CD4-positive, alpha-beta T cell treated with Interleukin-6 for 4 hours (primary cell): Measurements from ENCODE around the gene BST2.

Experiments used
- DNase-seq: peaks from one replicate; pipeline ENCODE4 v3.0.0-alpha.2; 2020; ENCODE audit warnings: mixed read lengths

Gene BST2

GRCh38 chr19:17405250-17406045 lies at the start of gene BST2:
Gene BST2, minus strand, starts transcription at chr19:17405630. Its CDS starts 55 bp downstream, at chr19:17405575.
- DNase-seq = peak; percentile 64

GRCh38 chr19:17454576-17455071 lies 49.2 kb upstream of the BST2 start:
- no peak for DNase-seq

GRCh38 chr19:17451820-17452219 lies 46.4 kb upstream of the BST2 start:
- no peak for DNase-seq

- DNase-seq = peak; percentile 48
These were observed 45.0 kb upstream of the BST2 start for GRCh38 chr19:17450264-17451075.

- DNase-seq = peak; percentile 74
These were observed 42.9 kb upstream of the BST2 start, which contains the start of gene TMEM221 for GRCh38 chr19:17448131-17448967. Gene TMEM221, minus strand, starts transcription at chr19:17448668. Its CDS starts 206 bp downstream, at chr19:17448462.

- no peak for DNase-seq
These were observed 42.3 kb upstream of the BST2 start for GRCh38 chr19:17447704-17448130.

GRCh38 chr19:17445526-17446165 lies 40.2 kb upstream of the BST2 start:
- no peak for DNase-seq

- peak; percentile 11 for DNase-seq
These were observed 36.0 kb upstream of the BST2 start for GRCh38 chr19:17441241-17442021.

- no peak for DNase-seq
These were observed 31.4 kb upstream of the BST2 start for GRCh38 chr19:17436874-17437267.

GRCh38 chr19:17436094-17436873 lies 30.9 kb upstream of the BST2 start:
- DNase-seq = no peak

GRCh38 chr19:17435218-17435617 lies 29.8 kb upstream of the BST2 start:
- DNase-seq = no peak

- DNase-seq = no peak
These were observed 26.0 kb upstream of the BST2 start for GRCh38 chr19:17431417-17431816.

- DNase-seq = no peak
These were observed 24.2 kb upstream of the BST2 start for GRCh38 chr19:17429641-17430113.

- DNase-seq = peak; percentile 50
These were observed 19.4 kb upstream of the BST2 start for GRCh38 chr19:17424743-17425365.

- DNase-seq = no peak
These were observed 18.2 kb upstream of the BST2 start for GRCh38 chr19:17423429-17424208.

- no peak for DNase-seq
These were observed 16.5 kb upstream of the BST2 start for GRCh38 chr19:17421942-17422341.

- DNase-seq = peak; percentile 55
These were observed 15.1 kb upstream of the BST2 start for GRCh38 chr19:17420475-17420924.

- DNase-seq = peak; percentile 98
These were observed 14.4 kb upstream of the BST2 start, which contains the start of gene MVB12A for GRCh38 chr19:17419621-17420474. Gene MVB12A, plus strand, starts transcription at chr19:17420047. Its CDS starts 89 bp downstream, at chr19:17420136.
